Measurements from ENCODE around the gene USP17L12.
"Not testable (repeated sequence)": the region's sequence is repeated elsewhere in the genome, so short reads cannot be mapped to it uniquely, and the experiment has no call there.

Gene USP17L12

GRCh38 chr4:9219852-9220251 is at the start of gene USP17L12:
USP17L12 (plus strand) TSS chr4:9220152; CDS start chr4:9220152, 0 bp downstream.
- not testable (repeated sequence) for DNase-seq

GRCh38 chr4:9210357-9210756 is 9.6 kb upstream of the USP17L12 start, which contains the start of gene USP17L10:
USP17L10 (plus strand) TSS chr4:9210657; CDS start chr4:9210657, 0 bp downstream.
- DNase-seq = not testable (repeated sequence)

- not testable (repeated sequence) for DNase-seq
Observed at GRCh38 chr4:9214701-9215100, 5.3 kb upstream of the USP17L12 start.

GRCh38 chr4:9215105-9215504 is 4.8 kb upstream of the USP17L12 start, which contains the start of gene USP17L11:
USP17L11 (plus strand) TSS chr4:9215405; CDS start chr4:9215405, 0 bp downstream.
- DNase-seq = not testable (repeated sequence)

- not testable (repeated sequence) for DNase-seq
Observed at GRCh38 chr4:9224596-9224995, 4.6 kb downstream of the USP17L12 start, which contains the start of gene USP17L13. USP17L13 (plus strand) TSS chr4:9224896; CDS start chr4:9224896, 0 bp downstream.

GRCh38 chr4:9230249-9230648 is 10.3 kb downstream of the USP17L12 start:
- DNase-seq = not testable (repeated sequence)

GRCh38 chr4:9234085-9234484 is 14.1 kb downstream of the USP17L12 start, which contains the start of gene USP17L15:
USP17L15 (plus strand) TSS chr4:9234385; CDS start chr4:9234385, 0 bp downstream.
- not testable (repeated sequence) for DNase-seq

GRCh38 chr4:9238461-9238860 is 18.5 kb downstream of the USP17L12 start:
- DNase-seq = not testable (repeated sequence)

GRCh38 chr4:9243579-9243978 is 23.6 kb downstream of the USP17L12 start, which contains the start of gene USP17L17:
USP17L17 (plus strand) TSS chr4:9243879; CDS start chr4:9243879, 0 bp downstream.
- DNase-seq = not testable (repeated sequence)

- not testable (repeated sequence) for DNase-seq
Observed at GRCh38 chr4:9247953-9248680, 28.2 kb downstream of the USP17L12 start, which contains the start of gene USP17L18. USP17L18 (plus strand) TSS chr4:9248630; CDS start chr4:9248630, 0 bp downstream.

GRCh38 chr4:9253078-9253477 is 33.1 kb downstream of the USP17L12 start, which contains the start of gene USP17L19:
USP17L19 (plus strand) TSS chr4:9253378; CDS start chr4:9253378, 0 bp downstream.
- not testable (repeated sequence) for DNase-seq

GRCh38 chr4:9257824-9258223 is 37.9 kb downstream of the USP17L12 start, which contains the start of gene USP17L20:
USP17L20 (plus strand) TSS chr4:9258124; CDS start chr4:9258124, 0 bp downstream.
- not testable (repeated sequence) for DNase-seq

GRCh38 chr4:9262572-9262971 is 42.6 kb downstream of the USP17L12 start, which contains the start of gene USP17L21:
USP17L21 (plus strand) TSS chr4:9262872; CDS start chr4:9262872, 0 bp downstream.
- DNase-seq = not testable (repeated sequence)

- DNase-seq = not testable (repeated sequence)
Observed at GRCh38 chr4:9267319-9267718, 47.4 kb downstream of the USP17L12 start, which contains the start of gene USP17L22. USP17L22 (plus strand) TSS chr4:9267619; CDS start chr4:9267619, 0 bp downstream.
